Measurements from ENCODE around the gene SMAP2. TPM values are rescaled to one million over a fixed set of nuclear protein-coding genes. Genes with fewer than 3 reads are reported as not detected.

SMAP2 gene
- polyA plus RNA-seq, 1 donor = 21.6 TPM

DNA sequence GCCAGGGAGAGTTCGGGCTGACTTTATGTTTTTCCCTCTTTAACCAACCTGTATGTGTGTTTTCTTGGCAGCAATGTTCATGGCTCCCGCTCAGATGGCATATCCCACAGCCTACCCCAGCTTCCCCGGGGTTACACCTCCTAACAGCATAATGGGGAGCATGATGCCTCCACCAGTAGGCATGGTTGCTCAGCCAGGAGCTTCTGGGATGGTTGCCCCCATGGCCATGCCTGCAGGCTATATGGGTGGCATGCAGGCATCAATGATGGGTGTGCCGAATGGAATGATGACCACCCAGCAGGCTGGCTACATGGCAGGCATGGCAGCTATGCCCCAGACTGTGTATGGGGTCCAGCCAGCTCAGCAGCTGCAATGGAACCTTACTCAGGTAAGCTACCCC lies 43.2 kb downstream of the SMAP2 start:
- no peak overlapping the region for H3K27ac ChIP-seq (ENCODE audit: low read length)
- no peak for DNase-seq
- WGBS (ENCODE audit: insufficient coverage, low lambda C conversion rate) = no CpG with 5 or more reads among the region's 4 CpGs
- no peaks in the 10 kb centered on the region for H3K9me3 ChIP-seq (ENCODE audit: control insufficient read depth, low read depth, low read length)
- no peak overlapping the region for H3K4me3 ChIP-seq (ENCODE audit: low read length)
- no peaks in the 10 kb centered on the region for H3K4me1 ChIP-seq (ENCODE audit: control insufficient read depth, insufficient read depth, low read length)
- no peaks in the 10 kb centered on the region for H3K27me3 ChIP-seq (ENCODE audit: control insufficient read depth, insufficient read depth, low read length)
- peaks cover 43% of the 10 kb centered on the region for H3K36me3 ChIP-seq (ENCODE audit: control insufficient read depth, insufficient read depth, low read length)

DNA sequence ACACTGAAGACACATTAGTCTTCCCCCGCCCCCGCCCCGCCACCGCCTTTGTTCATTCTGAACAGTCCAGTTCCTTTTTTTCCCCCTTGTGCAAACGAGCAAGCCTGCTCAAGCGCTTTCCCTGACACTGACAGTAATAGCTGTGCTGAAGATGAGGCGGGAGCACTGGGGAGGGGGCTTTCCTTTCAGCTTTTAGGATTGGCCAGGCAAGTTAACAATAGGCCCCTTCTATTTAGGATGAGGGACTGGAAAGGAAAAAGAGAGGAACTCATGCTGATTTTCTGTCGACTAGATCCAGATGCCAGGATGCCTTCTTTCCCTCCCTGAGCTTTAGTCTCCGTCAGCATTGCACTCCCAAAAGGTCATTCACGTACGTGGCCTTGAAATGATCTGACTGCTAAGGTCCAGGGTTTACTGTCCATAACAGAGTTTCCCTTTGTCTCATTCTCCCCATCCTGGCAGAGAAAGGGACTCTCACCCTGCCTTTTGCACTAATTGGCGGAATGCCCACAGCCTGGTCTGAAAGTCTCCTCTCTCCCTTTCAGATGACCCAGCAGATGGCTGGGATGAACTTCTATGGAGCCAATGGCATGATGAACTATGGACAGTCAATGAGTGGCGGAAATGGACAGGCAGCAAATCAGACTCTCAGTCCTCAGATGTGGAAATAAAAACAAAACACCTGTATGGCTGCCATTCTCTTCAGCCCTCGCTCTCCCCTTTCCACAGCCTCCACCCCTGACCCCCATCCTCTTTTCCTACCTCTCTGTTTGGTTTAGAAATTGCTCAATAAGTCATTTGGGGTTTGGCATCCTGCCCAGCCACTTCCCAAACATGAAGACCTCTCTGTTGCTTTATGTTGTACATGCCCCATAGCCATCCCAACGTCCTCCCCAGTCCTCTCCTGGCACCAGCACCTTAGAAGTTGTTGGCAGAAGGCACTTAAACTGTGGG lies 48.2 kb downstream of the SMAP2 start:
- no peaks in the 10 kb centered on the region for H3K27me3 ChIP-seq (ENCODE audit: control insufficient read depth, insufficient read depth, low read length)
- peaks cover 13% of the 10 kb centered on the region for H3K36me3 ChIP-seq (ENCODE audit: control insufficient read depth, insufficient read depth, low read length)
- H3K4me1 ChIP-seq (ENCODE audit: control insufficient read depth, insufficient read depth, low read length) = no peaks in the 10 kb centered on the region
- H3K27ac ChIP-seq (ENCODE audit: low read length) = no peak overlapping the region
- no peaks in the 10 kb centered on the region for H3K9me3 ChIP-seq (ENCODE audit: control insufficient read depth, low read depth, low read length)
- H3K4me3 ChIP-seq (ENCODE audit: low read length) = no peak overlapping the region
- DNase-seq = peak in 1 of 2 donors; percentile 5
- WGBS (ENCODE audit: insufficient coverage, low lambda C conversion rate) = no CpG with 5 or more reads among the region's 15 CpGs

DNA sequence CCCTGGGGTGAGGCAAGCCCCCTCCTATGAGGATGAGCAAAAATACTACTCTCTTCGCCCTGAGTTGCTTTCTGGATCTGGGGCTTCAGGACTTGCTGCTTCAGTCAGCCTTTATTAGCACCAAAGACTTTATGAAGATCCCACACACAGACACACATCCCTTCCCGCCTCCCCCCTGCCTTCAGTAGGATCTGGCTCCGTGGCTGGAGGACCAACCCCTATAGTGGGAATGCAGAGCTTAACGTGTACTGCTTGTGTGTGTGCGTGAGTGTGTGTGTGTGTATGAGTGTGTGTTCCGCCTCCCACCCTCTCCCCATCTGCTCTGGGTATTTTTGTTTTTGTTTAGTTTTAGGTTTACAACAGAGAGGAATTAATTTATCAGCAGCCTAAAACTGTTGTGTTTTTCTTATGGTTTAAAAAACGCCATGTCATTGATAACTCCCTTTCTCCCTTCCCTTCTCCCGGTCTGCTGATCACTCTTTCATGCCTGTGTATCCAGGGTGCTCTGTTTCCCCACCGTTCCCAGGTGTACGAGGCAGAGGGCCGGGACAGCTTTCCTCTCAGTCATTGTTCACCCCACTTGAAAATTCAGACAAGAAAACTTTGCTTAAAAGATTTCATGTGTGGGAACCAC lies 49.2 kb downstream of the SMAP2 start:
- WGBS (ENCODE audit: insufficient coverage, low lambda C conversion rate) = 100% methylated on average over 1 of the region's 11 CpGs
- Histone ChIP-seq H3K27ac (ENCODE audit: low read length) (no peak overlapping the region), H3K36me3 (ENCODE audit: control insufficient read depth, insufficient read depth, low read length) (peaks cover 5% of the 10 kb centered on the region), H3K27me3 (ENCODE audit: control insufficient read depth, insufficient read depth, low read length) (no peaks in the 10 kb centered on the region), H3K4me3 (ENCODE audit: low read length) (no peak overlapping the region), H3K4me1 (ENCODE audit: control insufficient read depth, insufficient read depth, low read length) (no peaks in the 10 kb centered on the region), H3K9me3 (ENCODE audit: control insufficient read depth, low read depth, low read length) (no peaks in the 10 kb centered on the region)
- no peak for DNase-seq

DNA sequence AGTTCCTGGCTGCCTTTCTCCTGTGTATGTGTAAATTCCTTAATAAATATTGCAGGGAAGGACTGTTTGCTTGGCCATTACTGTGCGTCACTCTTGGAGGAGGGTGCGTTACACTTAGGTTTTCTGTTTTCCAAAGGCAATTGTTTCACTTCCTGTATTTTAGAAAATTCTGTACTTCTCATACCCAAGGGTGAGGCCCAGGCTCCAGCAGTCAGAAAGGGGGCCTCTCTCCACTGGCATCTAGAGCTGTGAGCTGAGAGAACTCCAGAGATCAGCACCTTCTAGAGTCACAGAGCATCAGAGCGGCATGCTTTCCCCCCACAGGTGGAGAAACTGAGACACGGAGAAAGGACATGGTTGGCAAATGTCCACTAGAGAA lies 49.7 kb downstream of the SMAP2 start:
- H3K4me1 ChIP-seq (ENCODE audit: control insufficient read depth, insufficient read depth, low read length) = no peaks in the 10 kb centered on the region
- H3K27ac ChIP-seq (ENCODE audit: low read length) = no peak overlapping the region
- no peak overlapping the region for H3K4me3 ChIP-seq (ENCODE audit: low read length)
- no CpG with 5 or more reads among the region's 4 CpGs for WGBS (ENCODE audit: insufficient coverage, low lambda C conversion rate)
- no peaks in the 10 kb centered on the region for H3K27me3 ChIP-seq (ENCODE audit: control insufficient read depth, insufficient read depth, low read length)
- no peak for DNase-seq
- H3K36me3 ChIP-seq (ENCODE audit: control insufficient read depth, insufficient read depth, low read length) = peaks cover 5% of the 10 kb centered on the region
- H3K9me3 ChIP-seq (ENCODE audit: control insufficient read depth, low read depth, low read length) = no peaks in the 10 kb centered on the region

DNA sequence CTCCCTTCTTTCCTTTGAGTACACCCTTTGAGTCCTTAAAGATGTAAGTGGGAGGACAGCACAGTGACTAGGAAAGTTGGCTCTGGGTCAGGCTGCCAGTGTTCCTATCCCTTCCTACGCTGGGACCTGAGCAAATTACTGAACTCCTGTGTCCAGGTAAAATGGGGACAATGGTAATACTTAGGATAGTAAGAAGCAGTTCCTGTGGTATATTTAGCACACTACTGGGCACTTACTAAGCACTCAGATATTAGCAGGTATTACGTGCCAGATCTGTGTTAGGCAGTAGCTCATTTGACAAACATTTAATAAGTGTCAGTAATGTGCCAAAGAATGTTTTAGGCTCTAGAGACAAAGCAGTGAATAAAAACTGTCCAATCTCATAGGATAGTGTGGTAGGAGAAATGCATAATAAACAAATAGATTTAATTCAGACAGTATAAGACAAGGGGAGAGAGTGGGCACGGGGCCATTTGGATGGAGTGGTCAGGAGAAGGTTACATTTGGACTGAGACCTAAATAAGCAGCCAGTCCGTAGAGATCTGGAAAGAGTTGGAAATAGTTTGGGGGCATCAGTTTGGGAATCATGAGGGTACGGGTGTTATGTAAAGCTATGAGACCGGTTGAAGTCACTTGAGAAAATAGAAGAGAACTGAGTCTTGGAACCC lies 50.6 kb downstream of the SMAP2 start:
- H3K27me3 ChIP-seq (ENCODE audit: control insufficient read depth, insufficient read depth, low read length) = no peaks in the 10 kb centered on the region
- WGBS (ENCODE audit: insufficient coverage, low lambda C conversion rate) = 87% methylated on average over 3 of the region's 6 CpGs
- DNase-seq = no peak
- peaks cover 5% of the 10 kb centered on the region for H3K36me3 ChIP-seq (ENCODE audit: control insufficient read depth, insufficient read depth, low read length)
- H3K9me3 ChIP-seq (ENCODE audit: control insufficient read depth, low read depth, low read length) = no peaks in the 10 kb centered on the region
- no peak overlapping the region for H3K27ac ChIP-seq (ENCODE audit: low read length)
- H3K4me1 ChIP-seq (ENCODE audit: control insufficient read depth, insufficient read depth, low read length) = no peaks in the 10 kb centered on the region
- H3K4me3 ChIP-seq (ENCODE audit: low read length) = no peak overlapping the region

DNA sequence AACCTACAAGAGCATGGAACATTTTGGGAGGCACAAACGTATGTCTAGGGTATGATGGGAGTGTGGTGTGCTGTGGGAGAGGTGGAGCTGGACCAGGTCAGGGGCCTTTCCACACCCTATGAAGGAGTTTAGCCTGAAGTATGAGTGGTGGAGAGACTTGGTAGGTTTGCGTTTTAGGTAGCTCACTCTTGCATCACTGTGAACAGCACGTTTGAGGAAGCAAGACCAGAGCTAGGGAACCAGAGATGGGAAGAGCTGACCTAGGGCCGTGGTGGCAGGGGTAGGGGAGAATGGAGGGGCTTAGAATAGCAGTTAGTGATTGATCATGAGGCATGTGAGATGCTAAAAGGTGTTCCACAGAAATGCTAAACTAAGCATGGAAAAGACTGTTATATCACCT lies 51.7 kb downstream of the SMAP2 start:
- Histone ChIP-seq H3K4me1 (ENCODE audit: control insufficient read depth, insufficient read depth, low read length) (no peaks in the 10 kb centered on the region), H3K27me3 (ENCODE audit: control insufficient read depth, insufficient read depth, low read length) (no peaks in the 10 kb centered on the region), H3K36me3 (ENCODE audit: control insufficient read depth, insufficient read depth, low read length) (peaks cover 5% of the 10 kb centered on the region), H3K27ac (ENCODE audit: low read length) (no peak overlapping the region), H3K4me3 (ENCODE audit: low read length) (no peak overlapping the region), H3K9me3 (ENCODE audit: control insufficient read depth, low read depth, low read length) (no peaks in the 10 kb centered on the region)
- DNase-seq = no peak
- WGBS (ENCODE audit: insufficient coverage, low lambda C conversion rate) = 80% methylated on average over 1 of the region's 4 CpGs

DNA sequence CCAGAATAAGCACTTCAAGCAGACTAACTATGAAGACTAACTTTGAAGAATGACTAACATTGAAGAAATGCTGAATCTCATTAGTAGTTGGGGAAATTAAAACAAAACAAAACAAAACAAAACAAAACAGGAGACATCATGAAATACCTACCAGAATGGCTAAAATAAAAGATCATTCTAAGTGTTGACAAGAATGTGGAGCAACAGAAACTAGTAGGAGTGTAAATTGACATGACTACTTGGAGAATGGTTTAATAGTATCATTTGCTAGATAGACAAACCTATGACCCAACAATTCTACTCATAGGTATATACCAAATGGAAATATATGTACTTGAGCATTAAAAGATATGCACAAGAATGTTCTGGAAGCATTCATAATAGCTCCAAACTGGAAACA lies 57.9 kb downstream of the SMAP2 start:
- Histone ChIP-seq H3K9me3 (ENCODE audit: control insufficient read depth, low read depth, low read length) (no peaks in the 10 kb centered on the region), H3K4me1 (ENCODE audit: control insufficient read depth, insufficient read depth, low read length) (no peaks in the 10 kb centered on the region), H3K27me3 (ENCODE audit: control insufficient read depth, insufficient read depth, low read length) (no peaks in the 10 kb centered on the region), H3K27ac (ENCODE audit: low read length) (no peak overlapping the region), H3K36me3 (ENCODE audit: control insufficient read depth, insufficient read depth, low read length) (no peaks in the 10 kb centered on the region), H3K4me3 (ENCODE audit: low read length) (no peak overlapping the region)
- DNase-seq = no peak

DNA sequence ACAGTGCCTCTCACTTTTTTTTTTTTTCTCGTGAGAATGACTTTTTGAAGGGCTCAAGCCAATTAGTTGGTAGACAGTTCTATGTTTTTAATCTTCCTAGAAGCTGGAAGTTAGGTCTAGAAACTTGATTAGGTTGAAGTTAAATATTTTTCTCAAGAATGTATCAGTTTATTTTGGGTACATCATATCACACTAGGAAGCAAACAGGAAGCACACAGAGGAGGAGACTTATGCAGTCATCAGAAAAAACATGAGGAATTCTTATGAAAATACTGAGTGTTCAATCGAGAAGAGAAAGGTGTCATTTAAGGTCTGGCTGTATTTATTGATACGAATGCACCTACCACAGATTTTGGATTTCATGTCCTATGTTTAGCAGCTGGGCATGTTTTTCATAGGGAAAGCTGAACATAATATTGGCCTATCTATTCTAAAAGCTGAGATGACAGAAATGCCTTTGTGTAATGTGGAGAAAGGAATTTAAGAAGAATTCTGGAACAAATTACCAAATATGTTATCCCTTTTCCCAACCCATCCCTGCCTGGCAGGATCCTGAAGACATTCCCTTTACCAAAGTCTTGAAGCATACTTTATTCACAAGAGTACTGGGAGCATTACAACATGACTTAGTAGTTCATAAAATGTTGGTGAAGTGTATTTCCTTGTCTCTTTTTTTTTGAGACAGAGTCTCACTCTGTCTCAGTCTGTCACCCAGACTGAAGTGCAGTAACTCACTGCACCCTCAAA lies 59.3 kb downstream of the SMAP2 start:
- no peaks in the 10 kb centered on the region for H3K4me1 ChIP-seq (ENCODE audit: control insufficient read depth, insufficient read depth, low read length)
- WGBS (ENCODE audit: insufficient coverage, low lambda C conversion rate) = 86% methylated on average over 1 of the region's 3 CpGs
- H3K4me3 ChIP-seq (ENCODE audit: low read length) = no peak overlapping the region
- H3K27me3 ChIP-seq (ENCODE audit: control insufficient read depth, insufficient read depth, low read length) = no peaks in the 10 kb centered on the region
- H3K9me3 ChIP-seq (ENCODE audit: control insufficient read depth, low read depth, low read length) = no peaks in the 10 kb centered on the region
- DNase-seq = no peak
- H3K36me3 ChIP-seq (ENCODE audit: control insufficient read depth, insufficient read depth, low read length) = no peaks in the 10 kb centered on the region
- no peak overlapping the region for H3K27ac ChIP-seq (ENCODE audit: low read length)

DNA sequence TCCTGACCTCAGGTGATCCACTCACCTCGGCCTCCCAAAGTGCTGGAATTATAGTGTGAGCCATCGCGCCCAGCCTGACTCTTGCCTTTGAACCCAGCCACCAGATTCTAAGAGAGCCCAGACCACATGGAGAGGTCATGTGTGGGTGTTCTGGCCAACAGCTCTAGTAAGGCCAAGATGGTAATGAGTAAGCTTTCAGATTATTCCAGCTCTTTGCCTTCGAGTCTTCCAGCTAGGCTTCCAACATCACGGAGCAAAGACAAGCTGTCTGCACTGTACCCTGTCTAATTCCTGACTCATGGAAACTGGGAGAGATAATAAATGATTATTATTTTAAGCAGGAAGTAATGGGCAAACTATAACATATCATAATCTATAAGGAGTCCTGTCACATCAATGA lies 61.9 kb downstream of the SMAP2 start:
- no peak overlapping the region for H3K27ac ChIP-seq (ENCODE audit: low read length)
- no peaks in the 10 kb centered on the region for H3K36me3 ChIP-seq (ENCODE audit: control insufficient read depth, insufficient read depth, low read length)
- no peaks in the 10 kb centered on the region for H3K27me3 ChIP-seq (ENCODE audit: control insufficient read depth, insufficient read depth, low read length)
- H3K4me1 ChIP-seq (ENCODE audit: control insufficient read depth, insufficient read depth, low read length) = no peaks in the 10 kb centered on the region
- WGBS (ENCODE audit: insufficient coverage, low lambda C conversion rate) = no CpG with 5 or more reads among the region's 5 CpGs
- no peak overlapping the region for H3K4me3 ChIP-seq (ENCODE audit: low read length)
- H3K9me3 ChIP-seq (ENCODE audit: control insufficient read depth, low read depth, low read length) = no peaks in the 10 kb centered on the region
- no peak for DNase-seq

DNA sequence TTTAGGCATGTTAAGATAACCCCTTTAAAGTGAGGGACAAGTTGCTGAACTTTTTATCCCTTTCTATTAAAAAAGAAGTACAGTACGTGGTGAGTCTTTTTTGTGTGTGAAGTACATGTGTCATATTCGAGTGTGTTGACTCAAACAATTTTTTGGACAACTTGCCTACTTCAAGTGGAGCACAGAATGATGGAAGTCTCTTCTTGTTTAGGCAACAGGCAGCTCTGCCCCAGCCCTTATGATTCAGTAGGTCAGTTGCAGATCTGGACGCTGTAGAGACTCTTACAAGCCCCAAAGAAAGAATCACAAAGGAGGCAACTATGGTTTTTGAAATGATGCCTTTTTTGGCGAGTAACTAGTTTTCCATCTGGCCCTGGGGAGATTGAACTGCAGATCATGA lies 62.3 kb downstream of the SMAP2 start:
- 100% methylated on average over 1 of the region's 4 CpGs for WGBS (ENCODE audit: insufficient coverage, low lambda C conversion rate)
- H3K27me3 ChIP-seq (ENCODE audit: control insufficient read depth, insufficient read depth, low read length) = no peaks in the 10 kb centered on the region

More for the DNA sequence above, 62.3 kb downstream of the SMAP2 start:
- Histone ChIP-seq H3K9me3 (ENCODE audit: control insufficient read depth, low read depth, low read length) (no peaks in the 10 kb centered on the region), H3K27ac (ENCODE audit: low read length) (no peak overlapping the region), H3K36me3 (ENCODE audit: control insufficient read depth, insufficient read depth, low read length) (no peaks in the 10 kb centered on the region), H3K4me1 (ENCODE audit: control insufficient read depth, insufficient read depth, low read length) (no peaks in the 10 kb centered on the region), H3K4me3 (ENCODE audit: low read length) (no peak overlapping the region)
- no peak for DNase-seq
